ENCODE data around the gene MEF2B. TPM values are rescaled to one million over a fixed set of nuclear protein-coding genes. Genes with fewer than 3 reads are reported as not detected.
"Not testable (repeated sequence)": the region's sequence is repeated elsewhere in the genome, so short reads cannot be mapped to it uniquely, and the experiment has no call there.

Gene MEF2B
- total and polyA plus RNA-seq, 2 donors (not counting 1 experiment from before 2014, with no cell fraction given), result 0.33 to 0.35 TPM

GRCh38 chr19:19179548-19180441, 9.7 kb upstream of the MEF2B start:
- DNase-seq (ENCODE audit: low read depth in 2 of 2), result peak in 1 of 2 donors; percentile 22

DNA sequence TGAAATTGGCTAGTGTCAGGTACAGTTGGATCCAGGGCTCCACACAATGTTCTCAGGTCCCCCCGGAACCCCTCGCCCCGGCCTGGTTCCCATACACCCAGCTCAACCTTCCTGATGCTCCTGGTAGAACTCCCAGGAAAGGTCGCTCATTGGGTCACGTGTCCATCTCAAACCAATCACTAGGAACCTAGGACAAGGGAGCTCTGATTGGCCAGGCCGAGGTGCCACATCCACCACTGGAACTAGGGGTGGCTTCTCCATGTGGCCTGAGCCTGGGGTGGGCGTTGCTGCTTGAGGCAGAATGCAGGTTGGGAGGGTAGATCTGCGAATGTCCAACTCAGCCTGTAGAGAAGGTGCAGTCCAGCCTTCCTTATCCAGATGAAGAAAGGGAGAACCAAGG, 6.9 kb upstream of the MEF2B start:
- Histone ChIP-seq H4K20me1 (ENCODE audit: control insufficient read depth, extremely low read depth, insufficient read depth, low read length) (no peaks in the 10 kb centered on the region), H2AFZ (ENCODE audit: low read length) (no peak overlapping the region), H3K9me3 (ENCODE audit: control insufficient read depth, insufficient read depth, low read depth, low read length) (no peaks in the 10 kb centered on the region), H3K4me2 (ENCODE audit: extremely low read depth, insufficient read depth, low read length) (no peak overlapping the region), H3K79me2 (ENCODE audit: control insufficient read depth, insufficient read depth, low read length) (no peaks in the 10 kb centered on the region), H3K4me1 (ENCODE audit: control insufficient read depth, extremely low read depth, insufficient read depth, low read length) (no peaks in the 10 kb centered on the region), H3K27me3 (ENCODE audit: control insufficient read depth, insufficient read depth, low read length) (no peaks in the 10 kb centered on the region), H3K4me3 (replicated peaks in 1 of 4; ENCODE audit: control extremely low read depth in 1 of 4, insufficient read depth in 1 of 4, low read depth in 3 of 4, low read length in 4 of 4) (no peak overlapping the region), H3K36me3 (ENCODE audit: control insufficient read depth, insufficient read depth, low read length) (peaks cover 3% of the 10 kb centered on the region), H3K9ac (ENCODE audit: insufficient read depth, low read length) (no peak overlapping the region), H3K27ac (ENCODE audit: insufficient read depth, low read length) (no peak overlapping the region)
- DNase-seq (ENCODE audit: low read depth in 2 of 2), result no peak
- no peak for TF ChIP-seq EZH2 (IDR thresholded peaks at IDR 0.05; ENCODE audit: low read length, missing control alignments)
- TF ChIP-seq, protein P1, sequence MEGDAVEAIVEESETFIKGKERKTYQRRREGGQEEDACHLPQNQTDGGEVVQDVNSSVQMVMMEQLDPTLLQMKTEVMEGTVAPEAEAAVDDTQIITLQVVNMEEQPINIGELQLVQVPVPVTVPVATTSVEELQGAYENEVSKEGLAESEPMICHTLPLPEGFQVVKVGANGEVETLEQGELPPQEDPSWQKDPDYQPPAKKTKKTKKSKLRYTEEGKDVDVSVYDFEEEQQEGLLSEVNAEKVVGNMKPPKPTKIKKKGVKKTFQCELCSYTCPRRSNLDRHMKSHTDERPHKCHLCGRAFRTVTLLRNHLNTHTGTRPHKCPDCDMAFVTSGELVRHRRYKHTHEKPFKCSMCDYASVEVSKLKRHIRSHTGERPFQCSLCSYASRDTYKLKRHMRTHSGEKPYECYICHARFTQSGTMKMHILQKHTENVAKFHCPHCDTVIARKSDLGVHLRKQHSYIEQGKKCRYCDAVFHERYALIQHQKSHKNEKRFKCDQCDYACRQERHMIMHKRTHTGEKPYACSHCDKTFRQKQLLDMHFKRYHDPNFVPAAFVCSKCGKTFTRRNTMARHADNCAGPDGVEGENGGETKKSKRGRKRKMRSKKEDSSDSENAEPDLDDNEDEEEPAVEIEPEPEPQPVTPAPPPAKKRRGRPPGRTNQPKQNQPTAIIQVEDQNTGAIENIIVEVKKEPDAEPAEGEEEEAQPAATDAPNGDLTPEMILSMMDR (conservative IDR thresholded peaks at IDR 0.05 in 1 of 2, IDR thresholded peaks at IDR 0.05 in 1 of 2; ENCODE audit: low read depth in 1 of 2, low read length in 2 of 2), result no peak

More at GRCh38 chr19:19179548-19180441, 9.7 kb upstream of the MEF2B start:
- H2AFZ ChIP-seq (ENCODE audit: low read length), result no peak overlapping the region
- no peaks in the 10 kb centered on the region for H3K9me3 ChIP-seq (ENCODE audit: control insufficient read depth, insufficient read depth, low read depth, low read length)
- H4K20me1 ChIP-seq (ENCODE audit: control insufficient read depth, extremely low read depth, insufficient read depth, low read length), result no peaks in the 10 kb centered on the region
- H3K4me3 ChIP-seq (replicated peaks in 1 of 4; ENCODE audit: control extremely low read depth in 1 of 4, insufficient read depth in 1 of 4, low read depth in 3 of 4, low read length in 4 of 4), result no peak overlapping the region
- H3K9ac ChIP-seq (ENCODE audit: insufficient read depth, low read length), result no peak overlapping the region
- no peak overlapping the region for H3K4me2 ChIP-seq (ENCODE audit: extremely low read depth, insufficient read depth, low read length)
- no peaks in the 10 kb centered on the region for H3K4me1 ChIP-seq (ENCODE audit: control insufficient read depth, extremely low read depth, insufficient read depth, low read length)
- TF ChIP-seq, protein P1 (conservative IDR thresholded peaks at IDR 0.05 in 1 of 2, IDR thresholded peaks at IDR 0.05 in 1 of 2; ENCODE audit: low read depth in 1 of 2, low read length in 2 of 2), result no peak
- no peak for TF ChIP-seq EZH2 (IDR thresholded peaks at IDR 0.05; ENCODE audit: low read length, missing control alignments)
- no peaks in the 10 kb centered on the region for H3K79me2 ChIP-seq (ENCODE audit: control insufficient read depth, insufficient read depth, low read length)
- H3K27ac ChIP-seq (ENCODE audit: insufficient read depth, low read length), result no peak overlapping the region
- H3K36me3 ChIP-seq (ENCODE audit: control insufficient read depth, insufficient read depth, low read length), result peaks cover 7% of the 10 kb centered on the region
- no peaks in the 10 kb centered on the region for H3K27me3 ChIP-seq (ENCODE audit: control insufficient read depth, insufficient read depth, low read length)

DNA sequence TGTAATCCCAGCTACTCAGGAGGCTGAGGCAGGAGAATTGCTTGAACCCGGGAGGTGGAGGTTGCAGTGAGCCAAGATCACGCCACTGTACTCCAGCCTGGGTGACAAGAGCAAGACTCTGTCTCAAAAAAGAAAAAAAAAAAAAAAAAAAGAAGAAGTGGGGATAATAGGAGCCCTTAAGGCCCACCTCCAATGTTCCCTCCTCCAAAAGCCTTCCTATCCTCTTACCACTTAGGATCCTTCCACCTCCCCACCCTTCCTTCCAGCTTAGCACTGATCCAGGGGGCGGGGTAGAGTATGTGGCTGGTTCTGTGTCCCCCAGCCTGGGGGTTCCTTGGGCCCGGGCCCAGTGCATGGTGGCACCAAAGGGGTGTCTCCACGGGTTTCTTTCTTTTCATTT, 3.2 kb upstream of the MEF2B start:
- H3K27me3 ChIP-seq (ENCODE audit: control insufficient read depth, insufficient read depth, low read length); H3K36me3 ChIP-seq (ENCODE audit: control insufficient read depth, insufficient read depth, low read length); H4K20me1 ChIP-seq (ENCODE audit: control insufficient read depth, extremely low read depth, insufficient read depth, low read length); H3K9ac ChIP-seq (ENCODE audit: insufficient read depth, low read length); H2AFZ ChIP-seq (ENCODE audit: low read length); DNase-seq (ENCODE audit: low read depth in 2 of 2); H3K79me2 ChIP-seq (ENCODE audit: control insufficient read depth, insufficient read depth, low read length); H3K4me1 ChIP-seq (ENCODE audit: control insufficient read depth, extremely low read depth, insufficient read depth, low read length); H3K4me2 ChIP-seq (ENCODE audit: extremely low read depth, insufficient read depth, low read length); H3K27ac ChIP-seq (ENCODE audit: insufficient read depth, low read length); H3K9me3 ChIP-seq (ENCODE audit: control insufficient read depth, insufficient read depth, low read depth, low read length); H3K4me3 ChIP-seq (replicated peaks in 1 of 4; ENCODE audit: control extremely low read depth in 1 of 4, insufficient read depth in 1 of 4, low read depth in 3 of 4, low read length in 4 of 4): not testable (repeated sequence)
